Measurements from ENCODE around the gene CCDC187. TPM values are rescaled to one million over a fixed set of nuclear protein-coding genes. Genes with fewer than 3 reads are reported as not detected.
A peak's percentile ranks its signal among the peaks of the same experiment; 100 is the strongest.
"Not testable (repeated sequence)": the region's sequence is repeated elsewhere in the genome, so short reads cannot be mapped to it uniquely, and the experiment has no call there.

Gene CCDC187
- 0.09 and 0.11 TPM in 2 replicates for total RNA-seq (2022)
- percentile 8 among the genes with signal in this experiment for Bru-seq, nascent RNA
- percentile 7 among the genes with signal in this experiment for BruChase-seq, experiment 1, labeled RNA remaining after a 2-hour chase
- BruChase-seq, experiment 2, labeled RNA remaining after a 6-hour chase = percentile 11 among the genes with signal in this experiment
- long read RNA-seq = 0 reads

DNA sequence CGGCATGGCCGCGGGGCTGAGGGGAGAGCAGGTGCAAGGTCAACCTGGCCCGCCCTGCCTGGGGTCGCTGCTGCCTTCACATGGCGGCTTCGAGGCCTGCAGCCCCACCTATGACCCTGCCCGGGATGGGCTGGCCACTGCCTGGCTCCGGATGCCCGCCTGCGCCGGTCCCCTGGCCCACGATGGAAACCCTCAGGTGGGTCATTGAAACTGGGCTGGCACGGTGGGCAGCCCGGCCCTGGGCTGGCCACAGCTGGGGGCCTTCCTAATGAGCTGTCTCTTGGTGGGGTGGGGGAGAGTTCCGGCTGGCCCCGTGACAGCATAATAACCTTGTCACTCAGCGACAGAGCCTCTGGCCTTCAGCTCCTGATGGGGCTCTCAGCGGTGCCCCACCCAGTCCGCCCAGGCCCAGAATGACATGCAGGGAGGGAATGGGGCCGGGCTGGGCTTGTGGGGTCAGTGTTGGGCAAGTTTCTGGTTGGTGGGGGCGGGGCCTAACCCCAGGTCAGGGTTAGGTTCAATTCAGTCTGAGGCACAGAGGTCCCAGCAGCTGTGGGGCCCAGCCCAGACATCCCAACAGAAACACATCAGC, at the start of gene CCDC187:
CCDC187 (minus strand) TSS at position 270 of the 592 bp plus-strand sequence; CDS start at position 6, 264 bp downstream.
- TF ChIP-seq, protein P1, sequence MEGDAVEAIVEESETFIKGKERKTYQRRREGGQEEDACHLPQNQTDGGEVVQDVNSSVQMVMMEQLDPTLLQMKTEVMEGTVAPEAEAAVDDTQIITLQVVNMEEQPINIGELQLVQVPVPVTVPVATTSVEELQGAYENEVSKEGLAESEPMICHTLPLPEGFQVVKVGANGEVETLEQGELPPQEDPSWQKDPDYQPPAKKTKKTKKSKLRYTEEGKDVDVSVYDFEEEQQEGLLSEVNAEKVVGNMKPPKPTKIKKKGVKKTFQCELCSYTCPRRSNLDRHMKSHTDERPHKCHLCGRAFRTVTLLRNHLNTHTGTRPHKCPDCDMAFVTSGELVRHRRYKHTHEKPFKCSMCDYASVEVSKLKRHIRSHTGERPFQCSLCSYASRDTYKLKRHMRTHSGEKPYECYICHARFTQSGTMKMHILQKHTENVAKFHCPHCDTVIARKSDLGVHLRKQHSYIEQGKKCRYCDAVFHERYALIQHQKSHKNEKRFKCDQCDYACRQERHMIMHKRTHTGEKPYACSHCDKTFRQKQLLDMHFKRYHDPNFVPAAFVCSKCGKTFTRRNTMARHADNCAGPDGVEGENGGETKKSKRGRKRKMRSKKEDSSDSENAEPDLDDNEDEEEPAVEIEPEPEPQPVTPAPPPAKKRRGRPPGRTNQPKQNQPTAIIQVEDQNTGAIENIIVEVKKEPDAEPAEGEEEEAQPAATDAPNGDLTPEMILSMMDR (IDR thresholded peaks at IDR 0.05; ENCODE audit: insufficient read depth in 1 of 2, low read depth in 1 of 2, low read length in 1 of 2, severe bottlenecking in 1 of 2, unreplicated experiment in 1 of 2) = no peak
- Mint-ChIP-seq H3K4me1 (ENCODE audit: low read depth, unreplicated experiment) (no peaks in the 10 kb centered on the region), H3K4me3 (ENCODE audit: unreplicated experiment) (no peak within 1 kb of the TSS), H3K36me3 (ENCODE audit: insufficient read depth, unreplicated experiment) (no peaks in the 10 kb centered on the region), H3K9me3 (ENCODE audit: unreplicated experiment) (no peaks in the 10 kb centered on the region), H3K27me3 (ENCODE audit: insufficient read depth, unreplicated experiment) (no peaks in the 10 kb centered on the region), H3K27ac (ENCODE audit: unreplicated experiment) (no peak within 1 kb of the TSS)
- Histone ChIP-seq H3K4me3 (ENCODE audit: low read depth, low read length) (no peak within 1 kb of the TSS), H3K4me1 (no peaks in the 10 kb centered on the region), H3K9me3 (peaks cover 8% of the 10 kb centered on the region; the same call in 1 of the 2 replicates), H3K36me3 (ENCODE audit: control insufficient read depth, insufficient read depth, low read length) (no peaks in the 10 kb centered on the region), H3K27me3 (replicated peaks; ENCODE audit: control insufficient read depth, insufficient read depth, low read length) (no peaks in the 10 kb centered on the region)
- no peak for DNase-seq
- intact Hi-C loops (cut with micrococcal nuclease; ENCODE audit: unreplicated experiment) = no loop called here
- BruUV-seq (replicated peaks) = no TSS peak
- ChIA-PET POLR2A (no interaction called here), CTCF (no interaction called here)

DNA sequence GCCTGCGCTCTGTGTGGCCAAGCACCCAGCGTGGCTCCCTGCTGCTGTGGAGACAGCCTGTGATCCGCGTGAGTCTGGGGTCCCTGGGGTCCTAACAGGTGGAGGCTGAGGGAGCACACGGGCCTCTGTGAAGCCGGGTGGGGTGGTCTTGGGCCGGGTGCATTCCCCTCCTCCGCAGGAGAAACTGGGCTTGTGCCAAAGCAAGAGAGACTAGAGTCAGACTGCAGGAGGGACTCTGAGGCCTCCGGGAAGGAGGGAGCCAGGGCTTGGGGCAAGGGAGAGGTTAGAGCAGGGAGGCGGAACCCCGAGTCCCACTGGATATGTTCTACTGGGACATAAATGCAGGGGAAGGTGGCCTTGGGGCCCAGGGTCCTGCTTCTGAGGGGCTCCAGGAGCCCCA, 49.2 kb upstream of the CCDC187 start:
- Mint-ChIP-seq H3K36me3 (ENCODE audit: insufficient read depth, unreplicated experiment) (peaks cover 43% of the 10 kb centered on the region), H3K4me1 (ENCODE audit: low read depth, unreplicated experiment) (no peaks in the 10 kb centered on the region), H3K27me3 (ENCODE audit: insufficient read depth, unreplicated experiment) (no peaks in the 10 kb centered on the region), H3K27ac (ENCODE audit: unreplicated experiment) (no peak overlapping the region), H3K9me3 (ENCODE audit: unreplicated experiment) (no peaks in the 10 kb centered on the region), H3K4me3 (ENCODE audit: unreplicated experiment) (no peak overlapping the region)
- intact Hi-C loops (cut with micrococcal nuclease; ENCODE audit: unreplicated experiment) = no loop called here
- no peak for DNase-seq
- TF ChIP-seq, protein P1 (IDR thresholded peaks at IDR 0.05; ENCODE audit: insufficient read depth in 1 of 2, low read depth in 1 of 2, low read length in 1 of 2, severe bottlenecking in 1 of 2, unreplicated experiment in 1 of 2) = no peak
- no TSS peak for BruUV-seq (replicated peaks)
- no peak overlapping the region for H3K4me3 ChIP-seq (ENCODE audit: low read depth, low read length)
- no peaks in the 10 kb centered on the region for H3K36me3 ChIP-seq (ENCODE audit: control insufficient read depth, insufficient read depth, low read length)
- H3K4me1 ChIP-seq = peaks cover 12% of the 10 kb centered on the region
- POLR2A ChIA-PET = no interaction called here
- no peaks in the 10 kb centered on the region for H3K27me3 ChIP-seq (replicated peaks; ENCODE audit: control insufficient read depth, insufficient read depth, low read length)
- H3K9me3 ChIP-seq = no peaks in the 10 kb centered on the region
- CTCF ChIA-PET = no interaction called here

DNA sequence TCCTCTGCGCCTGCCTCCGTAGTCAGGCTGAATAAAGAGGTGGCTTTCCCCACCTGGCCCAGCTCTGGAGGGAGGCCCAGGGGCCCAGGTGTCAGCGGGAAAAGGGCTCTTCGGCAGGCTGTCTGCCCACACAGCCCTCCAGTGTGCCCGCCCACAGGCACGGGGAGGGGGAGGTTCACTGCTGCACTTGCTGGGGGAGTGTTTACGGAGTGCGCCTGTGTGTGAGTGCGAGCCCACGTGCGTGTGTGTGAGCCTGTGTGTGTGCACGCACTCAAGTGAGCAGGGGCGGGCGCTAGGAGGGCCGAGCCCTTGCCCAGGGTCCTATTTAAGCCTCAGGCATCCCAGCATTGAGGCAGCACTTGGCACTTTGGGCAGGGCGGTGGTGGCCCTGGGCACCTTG, 48.8 kb upstream of the CCDC187 start:
- H3K27ac Mint-ChIP-seq (ENCODE audit: unreplicated experiment) = no peak overlapping the region
- H3K27me3 ChIP-seq (replicated peaks; ENCODE audit: control insufficient read depth, insufficient read depth, low read length) = no peaks in the 10 kb centered on the region
- H3K9me3 Mint-ChIP-seq (ENCODE audit: unreplicated experiment) = no peaks in the 10 kb centered on the region
- intact Hi-C loops (cut with micrococcal nuclease; ENCODE audit: unreplicated experiment) = no loop called here
- BruUV-seq (replicated peaks) = no TSS peak
- no peak for DNase-seq
- H3K27me3 Mint-ChIP-seq (ENCODE audit: insufficient read depth, unreplicated experiment) = no peaks in the 10 kb centered on the region
- no peaks in the 10 kb centered on the region for H3K9me3 ChIP-seq
- POLR2A ChIA-PET = no interaction called here
- H3K36me3 ChIP-seq (ENCODE audit: control insufficient read depth, insufficient read depth, low read length) = no peaks in the 10 kb centered on the region
- H3K4me3 Mint-ChIP-seq (ENCODE audit: unreplicated experiment) = no peak overlapping the region
- H3K36me3 Mint-ChIP-seq (ENCODE audit: insufficient read depth, unreplicated experiment) = peaks cover 47% of the 10 kb centered on the region
- H3K4me1 Mint-ChIP-seq (ENCODE audit: low read depth, unreplicated experiment) = no peaks in the 10 kb centered on the region
- H3K4me3 ChIP-seq (ENCODE audit: low read depth, low read length) = no peak overlapping the region
- CTCF ChIA-PET = interaction anchor here (0.6 kb wide), 1 partner anchor 10 kb away, joined by 3 read pairs; no protein-coding TSS in a partner anchor
- TF ChIP-seq, protein P1 (IDR thresholded peaks at IDR 0.05; ENCODE audit: insufficient read depth in 1 of 2, low read depth in 1 of 2, low read length in 1 of 2, severe bottlenecking in 1 of 2, unreplicated experiment in 1 of 2) = no peak
- H3K4me1 ChIP-seq = peaks cover 12% of the 10 kb centered on the region

DNA sequence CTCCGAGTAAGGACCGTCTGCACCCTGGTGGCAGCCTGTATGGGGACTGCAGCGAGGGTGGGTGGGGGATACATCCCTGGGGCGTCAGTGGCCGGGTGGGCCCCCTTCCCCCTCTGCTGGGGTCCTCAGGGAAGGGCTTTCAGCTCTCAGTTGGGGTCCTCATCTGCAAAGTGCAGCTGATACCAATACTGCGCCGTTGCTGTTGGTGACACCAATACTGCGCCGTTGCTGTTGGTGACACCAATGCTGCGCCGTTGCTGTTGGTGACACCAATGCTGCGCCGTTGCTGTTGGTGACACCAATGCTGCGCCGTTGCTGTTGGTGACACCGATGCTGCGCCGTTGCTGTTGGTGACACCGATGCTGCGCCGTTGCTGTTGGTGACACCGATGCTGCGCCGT, 48.0 kb upstream of the CCDC187 start:
- H3K27ac Mint-ChIP-seq (ENCODE audit: unreplicated experiment); H3K9me3 ChIP-seq; H3K27me3 Mint-ChIP-seq (ENCODE audit: insufficient read depth, unreplicated experiment); H3K4me3 ChIP-seq (ENCODE audit: low read depth, low read length); intact Hi-C loops (cut with micrococcal nuclease; ENCODE audit: unreplicated experiment); BruUV-seq (replicated peaks); H3K4me1 Mint-ChIP-seq (ENCODE audit: low read depth, unreplicated experiment); H3K9me3 Mint-ChIP-seq (ENCODE audit: unreplicated experiment); DNase-seq; H3K4me3 Mint-ChIP-seq (ENCODE audit: unreplicated experiment); H3K36me3 ChIP-seq (ENCODE audit: control insufficient read depth, insufficient read depth, low read length); H3K27me3 ChIP-seq (replicated peaks; ENCODE audit: control insufficient read depth, insufficient read depth, low read length); POLR2A ChIA-PET; CTCF ChIA-PET: not testable (repeated sequence)
- peaks cover 12% of the 10 kb centered on the region for H3K4me1 ChIP-seq
- peaks cover 51% of the 10 kb centered on the region for H3K36me3 Mint-ChIP-seq (ENCODE audit: insufficient read depth, unreplicated experiment)
